ENCODE results near the gene HOXA4.
A peak's percentile ranks its signal among the peaks of the same experiment; 100 is the strongest.

The HOXA4 gene

GRCh38 chr7:27130540-27131389 is at the start of gene HOXA4:
Gene HOXA4, minus strand, starts transcription at chr7:27130757. Its CDS starts 24 bp downstream, at chr7:27130733.
- DNase-seq: peak; percentile 91

GRCh38 chr7:27179503-27180430 is 49.2 kb upstream of the HOXA4 start:
- peak; percentile 85 for DNase-seq

GRCh38 chr7:27179030-27179429 is 48.5 kb upstream of the HOXA4 start:
- DNase-seq: no peak

GRCh38 chr7:27178366-27178765 is 47.8 kb upstream of the HOXA4 start:
- no peak for DNase-seq

GRCh38 chr7:27177795-27178320 is 47.3 kb upstream of the HOXA4 start:
- no peak for DNase-seq

- no peak for DNase-seq
Observed at GRCh38 chr7:27176962-27177794, 46.6 kb upstream of the HOXA4 start.

GRCh38 chr7:27176524-27176845 is 45.9 kb upstream of the HOXA4 start:
- DNase-seq: no peak

- no peak for DNase-seq
Observed at GRCh38 chr7:27175626-27176523, 45.3 kb upstream of the HOXA4 start.

GRCh38 chr7:27174874-27175625 is 44.5 kb upstream of the HOXA4 start:
- no peak for DNase-seq

GRCh38 chr7:27173956-27174873 is 43.7 kb upstream of the HOXA4 start, which contains the start of gene HOXA10:
Gene HOXA10, minus strand, starts transcription at chr7:27174320. Its CDS starts 14 bp downstream, at chr7:27174306.
- no peak for DNase-seq

- DNase-seq: peak; percentile 66
Observed at GRCh38 chr7:27173511-27173955, 43.0 kb upstream of the HOXA4 start.

GRCh38 chr7:27172823-27173510 is 42.4 kb upstream of the HOXA4 start:
- no peak for DNase-seq

GRCh38 chr7:27172315-27172774 is 41.8 kb upstream of the HOXA4 start:
- no peak for DNase-seq

- no peak for DNase-seq
Observed at GRCh38 chr7:27171637-27172314, 41.2 kb upstream of the HOXA4 start.

GRCh38 chr7:27171325-27171636 is 40.7 kb upstream of the HOXA4 start:
- DNase-seq: no peak

- DNase-seq: no peak
Observed at GRCh38 chr7:27170426-27171324, 40.1 kb upstream of the HOXA4 start.

Data from suppressor macrophage treated with lipopolysaccharide for 4 hours (primary cell).